ENCODE results near the gene DNAJC27.

DNA sequence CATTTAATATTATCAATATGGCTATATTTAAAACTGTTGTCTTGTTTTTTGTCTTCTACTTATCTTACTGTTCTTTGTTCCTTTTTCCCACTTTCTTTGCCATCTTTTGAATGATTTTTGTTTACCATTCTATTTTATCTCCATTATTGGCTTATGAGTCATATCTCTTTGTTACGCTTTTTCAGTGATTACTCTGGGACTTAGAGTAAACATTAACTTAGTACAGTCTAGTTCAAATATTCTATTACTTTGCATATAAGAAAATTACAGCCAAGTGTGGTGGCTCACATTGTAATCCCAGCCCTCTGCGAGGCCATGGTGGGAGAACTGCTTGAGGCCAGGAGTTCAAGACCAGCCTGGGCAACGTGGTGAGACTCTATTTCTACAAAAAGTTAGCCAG, 77.8 kb downstream of the DNAJC27 start:
- TF ChIP-seq, protein P1, sequence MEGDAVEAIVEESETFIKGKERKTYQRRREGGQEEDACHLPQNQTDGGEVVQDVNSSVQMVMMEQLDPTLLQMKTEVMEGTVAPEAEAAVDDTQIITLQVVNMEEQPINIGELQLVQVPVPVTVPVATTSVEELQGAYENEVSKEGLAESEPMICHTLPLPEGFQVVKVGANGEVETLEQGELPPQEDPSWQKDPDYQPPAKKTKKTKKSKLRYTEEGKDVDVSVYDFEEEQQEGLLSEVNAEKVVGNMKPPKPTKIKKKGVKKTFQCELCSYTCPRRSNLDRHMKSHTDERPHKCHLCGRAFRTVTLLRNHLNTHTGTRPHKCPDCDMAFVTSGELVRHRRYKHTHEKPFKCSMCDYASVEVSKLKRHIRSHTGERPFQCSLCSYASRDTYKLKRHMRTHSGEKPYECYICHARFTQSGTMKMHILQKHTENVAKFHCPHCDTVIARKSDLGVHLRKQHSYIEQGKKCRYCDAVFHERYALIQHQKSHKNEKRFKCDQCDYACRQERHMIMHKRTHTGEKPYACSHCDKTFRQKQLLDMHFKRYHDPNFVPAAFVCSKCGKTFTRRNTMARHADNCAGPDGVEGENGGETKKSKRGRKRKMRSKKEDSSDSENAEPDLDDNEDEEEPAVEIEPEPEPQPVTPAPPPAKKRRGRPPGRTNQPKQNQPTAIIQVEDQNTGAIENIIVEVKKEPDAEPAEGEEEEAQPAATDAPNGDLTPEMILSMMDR (conservative IDR thresholded peaks at IDR 0.05; ENCODE audit: low read depth, low read length) = no peak
- TF ChIP-seq EZH2 (IDR thresholded peaks at IDR 0.05; ENCODE audit: low read length, unreplicated experiment) = no peak

Data from PC-3 (cell line).